DMS114 treated with DMSO at 0.1 percent for 48 hours (cell line): Measurements from ENCODE around the gene EVC2.
"Not testable (repeated sequence)": the region's sequence is repeated elsewhere in the genome, so short reads cannot be mapped to it uniquely, and the experiment has no call there.

Experiments
- DNase-seq: peaks from one replicate; lab custom pipeline; 2025; ENCODE audit not compliant: unreplicated experiment; lab: John Stamatoyannopoulos, UW

Gene EVC2

GRCh38 chr4:5746829-5747737 is 38.7 kb upstream of the EVC2 start:
- DNase-seq, result no peak

DNA sequence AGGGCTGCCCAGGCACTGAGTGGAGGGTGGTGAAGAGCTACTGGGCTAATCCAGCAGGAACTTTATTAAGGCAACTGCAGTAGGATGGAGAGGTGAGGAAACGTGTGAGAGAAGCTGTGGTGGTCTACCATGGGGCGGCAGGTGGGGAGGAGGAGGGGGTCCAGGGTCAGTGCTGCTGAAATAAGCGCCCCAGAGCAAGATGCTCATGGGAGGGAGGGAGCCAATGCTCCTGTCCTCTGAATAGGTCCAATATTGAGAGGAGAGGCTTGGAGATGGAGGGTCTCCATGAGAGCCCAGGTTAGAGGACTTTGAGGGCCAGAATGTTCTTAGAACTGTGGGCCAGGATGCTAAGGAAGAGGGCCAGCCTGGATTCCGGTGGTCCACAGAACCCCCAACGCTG is 37.9 kb upstream of the EVC2 start:
- no peak for DNase-seq

- DNase-seq, result no peak
Measured at GRCh38 chr4:5742968-5743367, 34.6 kb upstream of the EVC2 start.

- no peak for DNase-seq
Measured at GRCh38 chr4:5742388-5742787, 34.0 kb upstream of the EVC2 start.

DNA sequence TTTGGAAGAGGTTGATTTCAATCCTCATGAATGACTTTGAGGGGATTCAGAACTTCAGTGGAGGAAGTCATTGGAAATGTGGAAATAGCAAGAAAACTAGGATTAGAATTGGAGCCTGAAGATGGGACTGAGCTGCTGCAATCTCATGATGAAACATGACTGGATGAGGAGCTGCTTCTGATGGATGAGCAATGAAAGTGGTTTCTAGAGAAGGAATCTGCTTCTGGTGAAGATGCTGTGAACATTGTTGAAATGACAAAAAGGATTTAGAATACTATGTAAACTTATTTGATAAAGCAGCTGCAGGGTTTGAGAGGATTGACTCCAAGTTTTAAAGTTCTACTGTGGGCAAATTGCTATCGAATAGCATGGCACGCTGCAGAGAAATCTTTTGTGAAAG is 29.7 kb upstream of the EVC2 start:
- no peak for DNase-seq

GRCh38 chr4:5735463-5735862 is 27.1 kb upstream of the EVC2 start:
- no peak for DNase-seq

DNA sequence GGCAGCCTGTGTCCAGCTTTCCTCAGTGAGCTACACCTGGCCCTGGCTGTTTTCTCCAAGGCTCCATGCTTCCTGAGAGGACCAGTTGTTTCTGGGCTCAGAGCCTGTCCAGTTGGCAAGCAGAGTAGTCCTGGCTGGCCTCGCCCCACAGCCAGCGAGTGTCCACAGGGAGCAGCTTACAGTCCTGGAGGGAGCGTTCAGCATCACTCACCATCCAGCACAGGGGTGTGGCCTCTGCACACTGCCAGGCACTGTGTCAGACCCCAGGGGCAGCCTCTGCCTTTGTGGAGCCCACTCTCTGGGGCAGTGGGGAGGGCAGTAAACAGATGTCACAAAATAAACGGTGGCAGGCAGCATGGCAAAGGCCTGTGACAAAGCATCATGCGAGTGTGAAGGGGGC is 26.5 kb upstream of the EVC2 start:
- no peak for DNase-seq

- DNase-seq, result no peak
Measured at GRCh38 chr4:5732158-5732557, 23.8 kb upstream of the EVC2 start.

DNA sequence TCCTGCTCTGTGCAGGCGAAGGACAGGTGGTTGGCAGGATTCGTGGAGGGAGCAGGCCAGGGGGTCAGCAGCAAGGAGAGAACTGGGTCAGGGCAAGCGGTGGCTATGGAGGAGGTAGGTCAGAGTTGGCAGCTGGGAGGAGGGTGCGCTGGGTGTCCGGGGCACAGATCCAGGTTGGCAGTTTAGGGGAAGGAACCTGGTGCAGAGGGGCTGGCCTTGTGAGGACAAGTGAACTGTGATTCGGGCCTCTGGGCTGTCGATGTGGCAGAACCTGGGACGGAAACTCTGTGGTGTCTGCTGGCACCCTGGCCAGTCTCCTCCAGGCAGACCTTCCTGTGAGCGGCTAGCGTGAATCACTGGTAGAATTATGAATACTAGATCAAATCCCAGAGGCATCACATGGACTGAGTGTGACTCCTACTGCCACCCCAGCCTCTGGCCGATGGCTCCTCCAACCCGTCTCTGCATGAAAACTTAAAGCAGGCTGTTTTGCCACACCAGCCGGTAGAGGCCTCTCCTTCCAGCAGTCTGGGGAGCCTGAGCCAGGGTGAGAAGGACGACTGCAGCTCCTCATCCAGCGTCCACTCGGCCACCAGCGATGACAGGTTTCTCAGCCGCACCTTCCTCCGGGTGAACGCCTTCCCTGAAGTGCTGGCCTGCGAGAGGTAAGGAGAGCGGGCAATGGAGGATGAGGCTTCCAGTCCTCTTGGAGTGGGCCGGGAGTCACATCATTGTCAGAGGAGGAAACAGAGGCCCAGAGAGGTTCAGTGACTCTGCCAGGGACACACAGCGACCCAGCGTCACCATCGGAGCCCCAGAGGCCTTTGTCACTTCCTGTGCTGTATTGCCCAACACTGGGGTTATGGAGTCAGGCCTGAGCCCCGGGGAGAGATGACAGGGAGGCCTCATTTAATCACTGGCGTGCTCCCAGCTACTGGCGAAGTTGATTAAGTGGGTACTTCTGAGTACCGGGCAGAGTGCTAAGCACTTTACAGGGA is 22.9 kb upstream of the EVC2 start:
- DNase-seq, result no peak

- no peak for DNase-seq
Measured at GRCh38 chr4:5730436-5730835, 22.1 kb upstream of the EVC2 start.

- DNase-seq, result not testable (repeated sequence)
Measured at GRCh38 chr4:5728412-5728811, 20.1 kb upstream of the EVC2 start.

- DNase-seq, result no peak
Measured at GRCh38 chr4:5724377-5724776, 16.0 kb upstream of the EVC2 start.

DNA sequence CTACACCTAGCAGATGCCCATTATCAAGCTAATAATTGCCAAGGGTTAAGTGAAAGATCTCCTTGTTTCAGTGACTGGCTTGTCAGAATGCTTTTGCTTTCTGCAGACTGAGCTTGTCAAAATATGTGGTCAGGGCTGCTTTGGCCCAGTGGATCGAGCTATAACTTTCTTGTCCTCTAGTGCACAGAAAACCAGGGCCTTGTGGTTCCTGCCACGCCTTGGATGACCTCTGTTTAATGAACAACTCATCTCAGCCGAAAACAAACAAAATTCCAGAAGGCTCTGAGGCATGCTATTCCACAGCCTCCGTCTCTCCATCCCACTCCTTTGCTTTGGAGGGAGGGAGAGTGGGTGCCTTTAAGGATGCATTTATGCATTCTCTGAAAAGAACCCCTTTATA is 14.0 kb upstream of the EVC2 start:
- DNase-seq, result no peak

DNA sequence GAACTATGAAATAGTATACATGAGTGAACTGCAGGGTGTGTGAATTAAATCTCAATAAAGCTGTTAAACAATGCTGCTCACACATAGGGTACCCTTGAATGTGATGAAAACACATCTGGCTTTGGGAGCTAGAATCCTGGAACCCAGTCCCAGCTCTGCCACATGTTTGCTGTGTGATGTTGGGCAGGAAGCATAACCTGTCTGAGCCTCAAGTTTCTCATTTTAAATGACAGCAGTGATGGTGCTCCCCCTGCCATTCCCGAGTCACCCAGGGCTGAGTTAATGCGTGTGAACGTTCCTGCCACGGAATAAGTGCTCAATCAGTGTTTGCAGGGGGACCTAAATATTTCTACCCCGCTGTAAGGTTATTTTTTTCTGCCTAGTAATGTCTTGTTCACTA is 13.6 kb upstream of the EVC2 start:
- no peak for DNase-seq

- DNase-seq, result no peak
Measured at GRCh38 chr4:5720980-5721379, 12.6 kb upstream of the EVC2 start.

- no peak for DNase-seq
Measured at GRCh38 chr4:5720157-5720850, 11.9 kb upstream of the EVC2 start.

DNA sequence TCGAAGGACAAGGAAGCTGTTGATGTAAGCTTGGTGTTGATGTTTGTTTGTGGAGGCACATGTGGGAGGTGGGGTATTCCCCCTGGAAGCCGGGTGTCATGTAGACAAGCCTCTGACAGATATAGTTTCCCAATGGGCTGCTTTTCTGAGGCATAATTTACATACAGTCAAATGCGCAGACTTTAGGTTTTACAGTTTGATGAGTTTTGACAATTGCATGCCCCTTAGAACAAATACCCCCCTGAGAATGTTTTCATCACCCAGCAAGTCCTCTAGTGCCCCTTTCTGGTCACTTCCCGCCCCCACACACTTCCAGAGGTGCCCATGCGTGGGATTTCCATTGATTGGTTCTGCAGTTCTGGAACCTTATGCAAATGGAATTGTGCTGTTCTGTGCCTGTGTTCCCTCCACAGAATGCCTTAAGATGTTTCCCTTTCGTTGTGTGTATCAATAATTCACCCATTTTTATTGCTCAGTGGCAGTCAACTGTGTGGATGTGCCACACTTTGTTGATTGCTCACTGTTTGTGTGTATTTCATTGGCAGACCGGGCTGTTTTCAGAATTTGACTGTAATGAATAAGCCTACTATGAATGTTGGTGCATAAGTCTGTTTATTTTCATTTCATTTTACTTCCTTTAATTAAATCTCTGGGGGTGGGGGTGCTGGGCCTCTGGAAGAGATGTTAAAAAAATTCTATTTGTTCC is 11.1 kb upstream of the EVC2 start:
- DNase-seq, result no peak

GRCh38 chr4:5718411-5718810 is 10.1 kb upstream of the EVC2 start:
- DNase-seq, result no peak

GRCh38 chr4:5717449-5718158 is 9.2 kb upstream of the EVC2 start:
- DNase-seq, result no peak

DNA sequence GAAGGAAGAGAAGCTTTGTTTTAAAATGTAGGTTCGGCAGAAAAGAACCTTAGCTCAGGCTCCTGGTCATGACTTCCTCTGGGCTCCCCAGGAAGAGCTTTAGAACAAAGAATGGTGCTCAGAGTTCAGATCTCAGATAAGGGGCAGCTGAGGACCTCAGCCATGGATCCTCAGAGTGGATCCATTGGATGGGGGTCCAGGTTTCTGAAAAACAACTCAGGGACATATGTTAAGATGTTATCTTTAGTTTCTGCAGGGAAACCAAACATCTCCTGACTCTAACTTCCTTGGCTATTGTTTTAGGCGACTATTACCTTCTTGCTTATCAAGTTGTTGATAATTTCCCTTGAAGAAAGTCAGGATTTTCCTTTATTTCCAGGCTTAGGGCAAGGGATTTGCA is 8.0 kb upstream of the EVC2 start:
- no peak for DNase-seq
